PFSK-1 (cell line): ENCODE results near the gene TMEM154.

ENCODE experiments used
- POLR2AphosphoS5 ChIP-seq: IDR thresholded peaks from 2 replicates; pipeline ENCODE4 v1.6.1; 2012; ENCODE audit warnings: low read depth, mild to moderate bottlenecking, control low read depth, low read length, moderate library complexity
- REST ChIP-seq, 2 experiments: IDR thresholded peaks; 2 replicates each; pipeline versions ENCODE4 v1.6.1 to v1.8.0; 2011 to 2012; ENCODE audit warnings: low read depth in 2 of 2, low read length in 2 of 2, control low read depth in 1 of 2, inconsistent platforms in 1 of 2, mild to moderate bottlenecking in 1 of 2, moderate library complexity in 1 of 2; ENCODE audit not compliant: insufficient read depth in 1 of 2
- TAF1 ChIP-seq: IDR thresholded peaks from 2 replicates; pipeline ENCODE4 v1.6.1; 2012; ENCODE audit warnings: low read length, control low read depth, borderline replicate concordance; ENCODE audit not compliant: insufficient read depth

GRCh38 chr4:152661649-152662048 is 18.1 kb downstream of the TMEM154 start:
- TF ChIP-seq REST (IDR thresholded peaks at IDR 0.05; ENCODE audit: insufficient read depth in 1 of 2, low read depth in 2 of 2, low read length in 2 of 2) = no peak
- TF ChIP-seq TAF1 = no peak
- TF ChIP-seq POLR2AphosphoS5 = no peak
